ENCODE results near the gene GANC.

GANC gene

DNA sequence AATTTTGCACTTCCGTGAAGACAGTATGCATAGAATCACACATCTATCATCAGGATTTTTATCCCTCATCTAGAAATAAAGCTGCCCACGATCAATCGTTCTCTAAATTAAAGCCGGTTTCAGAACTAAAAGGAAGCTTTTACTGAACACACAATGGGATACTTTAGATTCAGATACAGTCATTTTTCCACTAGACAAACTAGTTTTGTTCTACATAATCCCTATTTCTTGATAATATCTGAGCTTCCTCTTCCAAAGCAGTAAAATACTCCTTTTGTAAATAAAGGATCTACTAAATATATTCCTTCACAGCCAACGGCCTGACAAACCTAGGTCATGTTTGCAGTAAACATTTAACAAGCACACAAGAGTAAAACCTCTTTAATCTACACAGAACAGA, 2.0 kb upstream of the GANC start:
- peak overlapping the region; percentile 47 for H3K9ac ChIP-seq (ENCODE audit: low read depth, low read length, poor library complexity, severe bottlenecking)
- H3K4me1 ChIP-seq (ENCODE audit: insufficient read depth, low read length, poor library complexity, severe bottlenecking), result peaks cover 52% of the 10 kb centered on the region
- H3K4me3 ChIP-seq (ENCODE audit: low read length, poor library complexity, severe bottlenecking), result peak overlapping the region; percentile 88
- peaks cover 30% of the 10 kb centered on the region for H4K20me1 ChIP-seq (ENCODE audit: insufficient read depth, low read length, poor library complexity, severe bottlenecking)
- H3K27me3 ChIP-seq (ENCODE audit: insufficient read depth, low read length, poor library complexity, severe bottlenecking), result no peaks in the 10 kb centered on the region
- H3K9me2 ChIP-seq (replicated peaks; ENCODE audit: low read depth, low read length), result no peaks in the 10 kb centered on the region
- peaks cover 65% of the 10 kb centered on the region for H3K79me2 ChIP-seq (ENCODE audit: insufficient read depth, low read length)
- no peak overlapping the region for H2AFZ ChIP-seq (ENCODE audit: low read length)
- no peaks in the 10 kb centered on the region for H3F3A ChIP-seq (ENCODE audit: low read depth)
- peaks cover 15% of the 10 kb centered on the region for H3K36me3 ChIP-seq (ENCODE audit: insufficient read depth, low read length)
- TF ChIP-seq EZH2phosphoT487 (IDR thresholded peaks at IDR 0.05; ENCODE audit: borderline replicate concordance), result no peak
- peak overlapping the region; percentile 87 for H3K4me2 ChIP-seq (ENCODE audit: low read depth, low read length, poor library complexity, severe bottlenecking)
- no peaks in the 10 kb centered on the region for H3K9me3 ChIP-seq (ENCODE audit: insufficient read depth, low read depth, low read length)

DNA sequence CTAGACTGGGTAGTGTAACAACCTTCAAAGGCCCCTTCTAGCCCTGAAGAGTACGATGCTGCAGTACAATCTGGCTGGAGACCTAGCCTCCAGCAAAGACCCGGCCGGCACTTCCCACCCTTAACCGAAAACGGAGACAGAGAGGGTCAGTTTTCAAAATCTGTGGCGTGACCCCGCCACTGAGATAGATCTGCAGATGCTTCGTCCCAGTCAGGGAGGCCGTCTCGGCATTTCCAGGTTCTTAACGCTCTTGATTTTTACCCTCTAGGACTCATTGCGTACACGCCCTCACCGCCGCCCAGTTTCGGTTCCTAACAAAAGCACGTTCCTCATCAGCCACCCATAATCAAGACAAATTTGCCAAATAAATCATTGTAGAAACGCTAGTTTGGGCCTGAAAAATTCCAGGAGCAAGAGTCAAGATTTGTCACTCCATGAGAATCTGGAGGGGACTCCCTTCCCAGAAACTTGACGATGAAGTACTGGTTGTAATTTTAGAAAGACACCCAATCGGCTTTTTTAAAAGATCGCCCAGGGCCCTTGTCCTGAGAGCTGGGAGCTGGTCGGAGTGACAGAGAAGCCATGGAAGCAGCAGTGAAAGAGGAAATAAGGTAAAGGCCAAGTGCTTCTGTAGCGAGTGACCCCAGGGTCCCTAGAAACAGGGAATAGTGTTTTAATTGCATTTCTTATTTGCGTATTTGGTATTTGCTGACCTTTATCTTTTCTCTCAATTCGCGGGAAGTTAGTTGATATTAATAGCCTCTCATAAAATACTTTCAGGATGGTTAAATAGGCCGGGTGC, 1.1 kb downstream of the GANC start:
- peaks cover 51% of the 10 kb centered on the region for H3K79me2 ChIP-seq (ENCODE audit: insufficient read depth, low read length)
- H3K4me1 ChIP-seq (ENCODE audit: insufficient read depth, low read length, poor library complexity, severe bottlenecking), result peaks cover 49% of the 10 kb centered on the region
- peak overlapping the region; percentile 92 for H3K9ac ChIP-seq (ENCODE audit: low read depth, low read length, poor library complexity, severe bottlenecking)

DNA sequence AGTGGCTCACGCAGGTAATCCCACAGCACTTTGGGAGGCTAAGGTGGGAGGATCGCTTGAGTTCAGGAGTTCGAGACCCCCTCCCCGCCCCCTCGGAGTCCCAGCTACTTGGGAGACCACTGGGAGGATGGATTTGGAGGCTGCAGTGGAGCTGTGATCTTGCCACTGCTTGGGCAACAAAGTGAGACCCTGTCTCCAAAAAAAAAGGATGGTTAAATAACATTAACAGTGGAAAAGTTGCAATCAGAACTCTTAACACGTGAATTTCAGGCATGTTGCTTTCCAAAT, 1.6 kb downstream of the GANC start:
- Histone ChIP-seq H3K4me1 (ENCODE audit: insufficient read depth, low read length, poor library complexity, severe bottlenecking) (peaks cover 45% of the 10 kb centered on the region), H3K4me3 (ENCODE audit: low read length, poor library complexity, severe bottlenecking) (peak overlapping the region; percentile 88), H3K4me2 (ENCODE audit: low read depth, low read length, poor library complexity, severe bottlenecking) (peak overlapping the region; percentile 90), H3K36me3 (ENCODE audit: insufficient read depth, low read length) (no peaks in the 10 kb centered on the region), H3K9ac (ENCODE audit: low read depth, low read length, poor library complexity, severe bottlenecking) (peak overlapping the region; percentile 92), H3K9me3 (ENCODE audit: insufficient read depth, low read depth, low read length) (no peaks in the 10 kb centered on the region), H2AFZ (ENCODE audit: low read length) (peak overlapping the region; percentile 2; the same call in 1 of the 2 replicates), H3K27me3 (ENCODE audit: insufficient read depth, low read length, poor library complexity, severe bottlenecking) (no peaks in the 10 kb centered on the region), H3K79me2 (ENCODE audit: insufficient read depth, low read length) (peaks cover 45% of the 10 kb centered on the region), H3K9me2 (replicated peaks; ENCODE audit: low read depth, low read length) (no peaks in the 10 kb centered on the region), H3F3A (ENCODE audit: low read depth) (no peaks in the 10 kb centered on the region), H4K20me1 (ENCODE audit: insufficient read depth, low read length, poor library complexity, severe bottlenecking) (peaks cover 24% of the 10 kb centered on the region)
- TF ChIP-seq, protein P1, sequence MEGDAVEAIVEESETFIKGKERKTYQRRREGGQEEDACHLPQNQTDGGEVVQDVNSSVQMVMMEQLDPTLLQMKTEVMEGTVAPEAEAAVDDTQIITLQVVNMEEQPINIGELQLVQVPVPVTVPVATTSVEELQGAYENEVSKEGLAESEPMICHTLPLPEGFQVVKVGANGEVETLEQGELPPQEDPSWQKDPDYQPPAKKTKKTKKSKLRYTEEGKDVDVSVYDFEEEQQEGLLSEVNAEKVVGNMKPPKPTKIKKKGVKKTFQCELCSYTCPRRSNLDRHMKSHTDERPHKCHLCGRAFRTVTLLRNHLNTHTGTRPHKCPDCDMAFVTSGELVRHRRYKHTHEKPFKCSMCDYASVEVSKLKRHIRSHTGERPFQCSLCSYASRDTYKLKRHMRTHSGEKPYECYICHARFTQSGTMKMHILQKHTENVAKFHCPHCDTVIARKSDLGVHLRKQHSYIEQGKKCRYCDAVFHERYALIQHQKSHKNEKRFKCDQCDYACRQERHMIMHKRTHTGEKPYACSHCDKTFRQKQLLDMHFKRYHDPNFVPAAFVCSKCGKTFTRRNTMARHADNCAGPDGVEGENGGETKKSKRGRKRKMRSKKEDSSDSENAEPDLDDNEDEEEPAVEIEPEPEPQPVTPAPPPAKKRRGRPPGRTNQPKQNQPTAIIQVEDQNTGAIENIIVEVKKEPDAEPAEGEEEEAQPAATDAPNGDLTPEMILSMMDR (conservative IDR thresholded peaks at IDR 0.05; ENCODE audit: low read length), result no peak
- TF ChIP-seq EZH2phosphoT487 (IDR thresholded peaks at IDR 0.05; ENCODE audit: borderline replicate concordance), result no peak

More for the DNA sequence above, 1.1 kb downstream of the GANC start:
- no peaks in the 10 kb centered on the region for H3K9me3 ChIP-seq (ENCODE audit: insufficient read depth, low read depth, low read length)
- H3K9me2 ChIP-seq (replicated peaks; ENCODE audit: low read depth, low read length), result no peaks in the 10 kb centered on the region
- TF ChIP-seq, protein P1 (conservative IDR thresholded peaks at IDR 0.05; ENCODE audit: low read length), result no peak
- no peak for TF ChIP-seq EZH2phosphoT487 (IDR thresholded peaks at IDR 0.05; ENCODE audit: borderline replicate concordance)
- H3F3A ChIP-seq (ENCODE audit: low read depth), result no peaks in the 10 kb centered on the region
- peak overlapping the region; percentile 90 for H3K4me2 ChIP-seq (ENCODE audit: low read depth, low read length, poor library complexity, severe bottlenecking)
- peak overlapping the region; percentile 85 for H2AFZ ChIP-seq (ENCODE audit: low read length)
- H3K4me3 ChIP-seq (ENCODE audit: low read length, poor library complexity, severe bottlenecking), result peak overlapping the region; percentile 88
- H3K36me3 ChIP-seq (ENCODE audit: insufficient read depth, low read length), result no peaks in the 10 kb centered on the region
- no peaks in the 10 kb centered on the region for H3K27me3 ChIP-seq (ENCODE audit: insufficient read depth, low read length, poor library complexity, severe bottlenecking)
- H4K20me1 ChIP-seq (ENCODE audit: insufficient read depth, low read length, poor library complexity, severe bottlenecking), result peaks cover 25% of the 10 kb centered on the region
